ENCODE results near the gene VPS72.

Gene VPS72

DNA sequence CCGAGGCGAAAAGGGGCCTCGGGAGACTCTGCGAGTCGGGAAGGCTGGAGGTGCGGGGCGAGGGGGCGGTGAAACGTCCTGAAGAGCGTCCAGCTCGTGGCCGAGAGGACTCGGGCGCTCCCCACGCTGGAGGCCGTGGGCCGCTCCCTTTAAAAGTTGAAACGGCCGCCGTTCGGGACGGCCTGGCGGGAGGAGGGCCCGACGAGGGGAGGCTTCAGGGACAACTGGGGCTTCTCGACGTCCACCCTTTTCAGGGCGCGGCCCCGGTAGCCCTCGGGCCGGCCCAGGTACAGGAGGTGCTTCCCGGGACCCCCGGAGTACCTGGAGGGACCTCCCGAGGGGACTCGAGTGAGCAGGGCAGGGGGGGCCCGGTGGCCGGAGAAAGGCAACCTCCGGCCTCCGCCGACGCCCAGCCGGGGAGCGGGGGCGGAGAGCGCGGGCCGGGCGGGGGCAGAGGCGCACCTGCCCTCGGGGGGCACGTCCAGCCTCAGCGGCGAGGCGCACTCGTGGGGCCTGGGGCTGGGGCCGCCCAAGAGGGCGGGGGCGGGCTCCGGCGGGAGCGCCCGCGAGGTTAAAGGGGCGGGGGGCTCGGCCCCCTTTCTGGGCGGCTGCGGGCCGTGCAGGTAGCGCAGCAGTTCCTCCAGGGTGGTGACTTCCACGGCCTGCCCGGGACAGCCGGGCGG, 57.5 kb downstream of the VPS72 start:
- no peak overlapping the region for H3K4me3 ChIP-seq (ENCODE audit: low read depth, low read length)
- DNase-seq, result no peak
- H3K9me3 ChIP-seq (ENCODE audit: severe bottlenecking), result no peaks in the 10 kb centered on the region
- H3K27me3 ChIP-seq (ENCODE audit: insufficient read depth, low read depth, severe bottlenecking), result no peaks in the 10 kb centered on the region
- peaks cover 64% of the 10 kb centered on the region for H3K36me3 ChIP-seq
- H3K27ac ChIP-seq, result no peak overlapping the region
- TF ChIP-seq, protein P1, sequence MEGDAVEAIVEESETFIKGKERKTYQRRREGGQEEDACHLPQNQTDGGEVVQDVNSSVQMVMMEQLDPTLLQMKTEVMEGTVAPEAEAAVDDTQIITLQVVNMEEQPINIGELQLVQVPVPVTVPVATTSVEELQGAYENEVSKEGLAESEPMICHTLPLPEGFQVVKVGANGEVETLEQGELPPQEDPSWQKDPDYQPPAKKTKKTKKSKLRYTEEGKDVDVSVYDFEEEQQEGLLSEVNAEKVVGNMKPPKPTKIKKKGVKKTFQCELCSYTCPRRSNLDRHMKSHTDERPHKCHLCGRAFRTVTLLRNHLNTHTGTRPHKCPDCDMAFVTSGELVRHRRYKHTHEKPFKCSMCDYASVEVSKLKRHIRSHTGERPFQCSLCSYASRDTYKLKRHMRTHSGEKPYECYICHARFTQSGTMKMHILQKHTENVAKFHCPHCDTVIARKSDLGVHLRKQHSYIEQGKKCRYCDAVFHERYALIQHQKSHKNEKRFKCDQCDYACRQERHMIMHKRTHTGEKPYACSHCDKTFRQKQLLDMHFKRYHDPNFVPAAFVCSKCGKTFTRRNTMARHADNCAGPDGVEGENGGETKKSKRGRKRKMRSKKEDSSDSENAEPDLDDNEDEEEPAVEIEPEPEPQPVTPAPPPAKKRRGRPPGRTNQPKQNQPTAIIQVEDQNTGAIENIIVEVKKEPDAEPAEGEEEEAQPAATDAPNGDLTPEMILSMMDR (IDR thresholded peaks at IDR 0.05; ENCODE audit: low read depth, low read length), result no peak

- H3K27me3 ChIP-seq (ENCODE audit: insufficient read depth, low read depth, severe bottlenecking), result no peaks in the 10 kb centered on the region
- TF ChIP-seq, protein P1 (IDR thresholded peaks at IDR 0.05; ENCODE audit: low read depth, low read length), result no peak
- H3K36me3 ChIP-seq, result peaks cover 58% of the 10 kb centered on the region
- H3K9me3 ChIP-seq (ENCODE audit: severe bottlenecking), result no peaks in the 10 kb centered on the region
- H3K4me3 ChIP-seq (ENCODE audit: low read depth, low read length), result no peak overlapping the region
- no peak for DNase-seq
- no peak overlapping the region for H3K27ac ChIP-seq
These were observed 58.2 kb downstream of the VPS72 start for GRCh38 chr1:151131701-151132334.

DNA sequence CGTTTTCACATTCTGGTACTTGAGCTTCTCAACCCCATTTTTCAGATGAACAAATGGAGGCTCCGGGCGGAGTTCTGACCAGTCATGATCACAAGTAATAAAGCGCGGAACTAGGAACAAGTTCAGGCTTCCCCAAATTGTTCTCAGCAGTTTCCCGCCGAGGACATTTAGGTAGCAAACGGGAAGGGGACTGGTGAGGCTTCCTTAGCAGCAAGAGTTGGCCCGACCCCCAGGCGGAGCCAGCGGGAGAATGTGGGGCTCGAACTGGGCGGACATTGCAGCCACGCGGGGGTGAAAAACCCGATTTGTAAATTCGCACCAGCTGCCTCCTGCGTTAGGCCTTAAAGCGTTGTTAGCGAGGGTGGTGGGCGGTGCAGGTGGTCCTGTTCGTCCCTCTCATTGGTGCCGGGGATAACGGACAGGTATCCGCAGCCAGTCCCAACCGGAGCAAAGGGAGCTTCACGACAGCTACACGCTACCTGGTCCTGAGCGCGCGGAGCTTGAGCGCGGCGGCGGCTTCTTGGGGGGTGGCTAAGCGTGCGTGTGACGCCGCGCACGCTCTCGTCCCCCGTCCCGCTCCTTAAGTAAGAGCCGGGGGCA, 58.9 kb downstream of the VPS72 start:
- Histone ChIP-seq H3K9me3 (ENCODE audit: severe bottlenecking) (no peaks in the 10 kb centered on the region), H3K27me3 (ENCODE audit: insufficient read depth, low read depth, severe bottlenecking) (no peaks in the 10 kb centered on the region), H3K36me3 (peaks cover 51% of the 10 kb centered on the region), H3K27ac (no peak overlapping the region; the same call in 1 of the 2 replicates), H3K4me3 (ENCODE audit: low read depth, low read length) (no peak overlapping the region)
- TF ChIP-seq, protein P1 (IDR thresholded peaks at IDR 0.05; ENCODE audit: low read depth, low read length), result no peak
- no peak for DNase-seq

GRCh38 chr1:151128800-151129199, 61.2 kb downstream of the VPS72 start:
- TF ChIP-seq, protein P1 (IDR thresholded peaks at IDR 0.05; ENCODE audit: low read depth, low read length), result no peak
- H3K36me3 ChIP-seq, result peaks cover 28% of the 10 kb centered on the region
- no peak for DNase-seq
- H3K27me3 ChIP-seq (ENCODE audit: insufficient read depth, low read depth, severe bottlenecking), result no peaks in the 10 kb centered on the region
- H3K9me3 ChIP-seq (ENCODE audit: severe bottlenecking), result no peaks in the 10 kb centered on the region
- no peak overlapping the region for H3K4me3 ChIP-seq (ENCODE audit: low read depth, low read length)
- no peak overlapping the region for H3K27ac ChIP-seq
